ENCODE results near the gene ECSCR.

DNA sequence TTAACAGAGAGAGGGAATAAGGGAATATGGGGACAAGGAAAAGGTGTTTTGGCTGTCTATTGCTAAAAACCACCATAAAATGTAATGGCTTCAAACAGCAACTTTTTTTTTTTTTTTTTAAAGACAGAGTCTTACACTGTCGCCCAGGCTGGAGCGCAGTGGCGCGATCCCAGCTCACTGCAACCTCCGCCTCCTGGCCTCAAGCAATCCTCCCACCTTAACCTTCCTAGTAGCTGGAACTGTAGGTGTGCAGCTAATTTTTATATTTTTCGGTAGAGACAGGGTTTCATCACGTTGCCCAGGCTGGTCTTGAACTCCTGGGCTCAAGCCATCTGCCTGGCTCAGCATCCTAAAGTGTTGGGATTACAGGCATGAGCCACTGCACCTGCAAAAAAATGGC is 54.4 kb downstream of the ECSCR start:
- TF ChIP-seq, protein P1, sequence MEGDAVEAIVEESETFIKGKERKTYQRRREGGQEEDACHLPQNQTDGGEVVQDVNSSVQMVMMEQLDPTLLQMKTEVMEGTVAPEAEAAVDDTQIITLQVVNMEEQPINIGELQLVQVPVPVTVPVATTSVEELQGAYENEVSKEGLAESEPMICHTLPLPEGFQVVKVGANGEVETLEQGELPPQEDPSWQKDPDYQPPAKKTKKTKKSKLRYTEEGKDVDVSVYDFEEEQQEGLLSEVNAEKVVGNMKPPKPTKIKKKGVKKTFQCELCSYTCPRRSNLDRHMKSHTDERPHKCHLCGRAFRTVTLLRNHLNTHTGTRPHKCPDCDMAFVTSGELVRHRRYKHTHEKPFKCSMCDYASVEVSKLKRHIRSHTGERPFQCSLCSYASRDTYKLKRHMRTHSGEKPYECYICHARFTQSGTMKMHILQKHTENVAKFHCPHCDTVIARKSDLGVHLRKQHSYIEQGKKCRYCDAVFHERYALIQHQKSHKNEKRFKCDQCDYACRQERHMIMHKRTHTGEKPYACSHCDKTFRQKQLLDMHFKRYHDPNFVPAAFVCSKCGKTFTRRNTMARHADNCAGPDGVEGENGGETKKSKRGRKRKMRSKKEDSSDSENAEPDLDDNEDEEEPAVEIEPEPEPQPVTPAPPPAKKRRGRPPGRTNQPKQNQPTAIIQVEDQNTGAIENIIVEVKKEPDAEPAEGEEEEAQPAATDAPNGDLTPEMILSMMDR (IDR thresholded peaks at IDR 0.05): no peak
- TF ChIP-seq POLR2A (IDR thresholded peaks at IDR 0.05): no peak

Measured in tibial nerve (tissue), 3 donors.